ENCODE results near the gene DNAAF1.
"Not testable (repeated sequence)": the region's sequence is repeated elsewhere in the genome, so short reads cannot be mapped to it uniquely, and the experiment has no call there.

Gene DNAAF1

GRCh38 chr16:84186685-84187437 is 41.8 kb downstream of the DNAAF1 start, which contains the start of gene TAF1C:
TSS of gene TAF1C (minus strand) at chr16:84187057. CDS start at chr16:84184988, 2,069 bp downstream.
- peak; percentile 92 for DNase-seq

GRCh38 chr16:84190731-84191388 is 45.8 kb downstream of the DNAAF1 start, which contains the start of gene ADAD2:
TSS of gene ADAD2 (plus strand) at chr16:84191157. CDS start at chr16:84191231, 74 bp downstream.
- no peak for DNase-seq

- DNase-seq = no peak
Observed at GRCh38 chr16:84191466-84191865, 46.4 kb downstream of the DNAAF1 start.

- DNase-seq = no peak
Observed at GRCh38 chr16:84193480-84193879, 48.4 kb downstream of the DNAAF1 start.

DNA sequence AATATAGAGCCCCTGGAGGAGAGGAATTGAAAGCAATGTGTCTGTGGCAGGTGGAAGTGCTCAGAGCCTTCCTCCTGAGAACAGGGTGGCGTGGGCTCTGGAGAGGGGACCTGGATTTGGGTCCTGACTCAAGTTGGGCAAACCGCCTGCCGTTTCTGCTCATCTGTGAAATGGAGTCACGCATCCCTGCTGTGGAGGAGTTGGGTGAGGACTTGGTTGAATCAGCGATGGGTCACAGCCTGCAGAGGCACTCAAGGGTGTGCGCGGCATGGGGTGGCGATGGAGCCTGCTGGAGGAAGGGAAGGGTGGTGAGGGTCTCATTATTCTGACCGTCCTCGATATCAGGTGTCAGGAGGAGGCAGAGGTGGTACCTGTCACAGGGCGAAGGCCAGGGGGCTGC is 48.9 kb downstream of the DNAAF1 start:
- no peak for DNase-seq

DNA sequence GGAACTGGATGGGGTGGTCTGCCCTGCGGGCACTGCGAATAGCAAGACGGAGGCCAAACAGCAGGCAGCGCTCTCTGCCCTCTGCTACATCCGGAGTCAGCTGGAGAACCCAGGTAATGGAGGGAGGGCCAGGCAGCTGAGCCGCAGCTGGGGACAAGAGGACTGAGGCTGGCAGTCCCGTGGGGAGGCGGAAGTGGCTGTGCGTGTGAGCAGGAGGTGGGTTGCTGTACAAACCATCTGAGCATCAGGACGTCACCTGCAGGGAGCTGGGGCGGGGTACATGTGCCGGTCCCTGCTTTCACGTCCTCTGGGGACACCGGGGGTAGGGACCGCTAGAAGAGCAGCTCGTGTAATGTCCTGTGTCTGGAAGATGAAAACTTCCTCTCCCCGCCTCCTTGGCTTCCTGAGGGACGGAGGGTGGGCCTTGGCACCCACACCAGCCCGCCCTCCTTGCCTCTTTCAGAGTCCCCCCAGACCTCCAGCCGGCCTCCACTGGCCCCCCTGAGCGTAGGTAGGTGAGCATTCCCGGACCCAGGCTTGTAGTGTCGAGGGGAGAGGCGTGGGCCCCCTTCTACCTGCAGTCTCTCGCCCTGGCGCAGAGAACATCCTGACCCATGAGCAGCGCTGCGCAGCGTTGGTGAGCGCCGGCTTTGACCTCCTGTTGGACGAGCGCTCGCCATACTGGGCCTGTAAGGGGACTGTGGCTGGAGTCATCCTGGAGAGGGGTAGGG is 49.5 kb downstream of the DNAAF1 start:
- DNase-seq = peak; percentile 59

DNA sequence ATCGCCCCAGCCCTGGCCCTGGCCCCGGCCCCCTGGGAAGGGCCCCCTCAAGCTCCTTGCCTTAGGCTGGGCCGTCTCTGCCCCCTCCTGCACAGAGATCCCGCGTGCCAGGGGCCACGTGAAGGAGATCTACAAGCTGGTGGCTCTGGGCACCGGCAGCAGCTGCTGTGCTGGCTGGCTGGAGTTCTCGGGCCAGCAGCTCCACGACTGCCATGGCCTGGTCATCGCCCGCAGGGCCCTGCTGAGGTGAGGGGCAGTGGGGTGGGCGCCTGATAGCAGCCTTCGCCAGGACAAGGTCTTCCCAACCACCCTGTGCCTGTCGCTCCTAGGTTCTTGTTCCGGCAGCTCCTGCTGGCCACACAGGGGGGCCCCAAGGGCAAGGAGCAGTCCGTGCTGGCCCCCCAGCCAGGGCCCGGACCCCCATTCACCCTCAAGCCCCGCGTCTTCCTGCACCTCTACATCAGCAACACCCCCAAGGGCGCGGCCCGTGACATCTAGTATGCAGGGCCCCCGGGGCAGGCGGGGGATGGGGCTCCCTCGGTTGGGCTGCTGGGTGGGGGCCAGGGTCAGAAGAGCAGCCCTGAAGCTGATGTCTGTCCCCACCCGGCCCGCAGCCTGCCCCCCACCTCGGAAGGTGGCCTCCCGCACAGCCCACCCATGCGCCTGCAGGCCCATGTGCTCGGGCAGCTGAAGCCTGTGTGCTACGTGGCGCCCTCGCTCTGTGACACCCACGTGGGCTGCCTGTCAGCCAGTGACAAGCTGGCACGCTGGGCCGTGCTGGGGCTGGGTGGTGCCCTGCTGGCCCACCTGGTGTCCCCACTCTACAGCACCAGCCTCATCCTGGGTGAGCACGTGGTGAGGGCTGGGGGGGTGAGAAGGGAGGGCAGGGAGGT is 50.3 kb downstream of the DNAAF1 start:
- no peak for DNase-seq

DNA sequence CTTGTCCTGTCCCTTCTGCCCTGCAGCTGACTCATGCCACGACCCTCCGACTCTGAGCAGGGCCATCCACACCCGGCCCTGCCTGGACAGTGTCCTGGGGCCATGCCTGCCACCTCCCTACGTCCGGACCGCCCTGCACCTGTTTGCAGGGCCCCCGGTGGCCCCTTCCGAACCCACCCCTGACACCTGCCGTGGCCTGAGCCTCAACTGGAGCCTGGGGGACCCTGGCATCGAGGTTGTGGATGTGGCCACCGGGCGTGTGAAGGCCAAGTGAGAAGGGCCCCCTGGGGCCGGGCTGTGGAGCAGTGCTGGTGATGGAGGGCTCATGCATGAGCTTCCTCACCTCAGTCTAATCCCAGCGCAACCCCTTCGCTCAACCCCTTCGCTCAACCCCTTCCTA is 51.0 kb downstream of the DNAAF1 start:
- DNase-seq = no peak

DNA sequence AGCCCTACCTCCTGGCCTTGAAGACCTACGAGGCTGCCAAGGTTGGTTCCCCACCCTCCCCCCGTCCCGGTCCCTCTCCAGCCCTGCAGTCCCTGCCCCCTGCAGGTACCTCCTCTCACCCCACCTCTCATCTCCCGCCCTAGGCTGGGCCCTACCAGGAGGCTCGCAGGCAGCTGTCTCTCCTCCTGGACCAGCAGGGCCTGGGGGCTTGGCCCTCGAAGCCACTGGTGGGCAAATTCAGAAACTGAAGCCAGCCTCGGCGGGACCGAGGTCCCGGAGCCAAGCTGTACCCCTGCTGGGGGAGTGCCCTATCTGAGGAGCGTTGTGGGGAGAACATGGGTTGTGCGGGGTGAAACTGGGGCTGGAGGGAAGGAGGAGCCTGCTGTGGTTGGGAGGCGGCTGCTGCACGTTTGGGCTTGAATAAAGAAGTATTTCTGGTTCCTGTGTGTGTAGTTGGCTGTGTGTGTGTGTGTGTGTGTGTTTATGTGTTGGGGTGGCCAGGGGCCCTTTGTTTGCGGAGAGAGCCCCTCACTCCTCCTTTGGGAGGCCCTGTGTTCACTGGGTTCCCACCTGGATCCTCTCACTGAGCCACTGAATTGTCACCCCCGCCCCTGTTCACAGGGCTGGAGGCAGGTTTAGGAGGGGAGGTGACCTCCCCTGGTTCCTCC is 51.8 kb downstream of the DNAAF1 start:
- DNase-seq = no peak

DNA sequence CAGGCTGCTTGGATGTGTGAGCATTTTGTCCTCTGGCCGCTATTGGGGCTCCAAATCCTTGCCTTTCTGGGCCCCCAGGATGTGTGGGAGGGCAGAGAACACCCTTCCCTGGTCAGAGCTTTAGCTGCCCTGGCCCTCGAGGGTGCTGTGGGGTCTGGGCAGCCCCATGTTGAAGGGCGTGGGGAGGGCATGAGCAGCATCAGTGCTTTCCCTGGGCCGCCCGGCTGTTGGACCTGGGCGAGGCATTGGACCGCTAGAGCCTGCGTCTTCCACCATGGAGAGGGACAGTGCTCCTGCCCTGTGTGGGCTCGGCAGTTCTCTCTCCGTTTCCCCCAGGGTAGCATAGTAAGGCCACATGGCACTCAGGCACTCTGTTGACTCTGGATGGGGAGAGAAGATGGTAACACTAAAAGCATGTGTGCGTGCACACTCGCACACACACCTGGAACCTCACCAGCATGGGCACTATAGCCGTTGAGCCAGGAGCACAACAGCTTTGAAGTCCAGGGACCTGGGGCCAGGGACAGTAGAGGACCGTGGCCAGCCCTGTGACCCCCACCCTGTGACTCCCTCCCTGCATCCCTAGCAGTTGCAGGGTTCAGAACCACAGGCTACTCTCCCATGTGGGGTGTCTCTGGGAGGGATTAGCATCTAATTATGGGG is 52.5 kb downstream of the DNAAF1 start:
- no peak for DNase-seq

DNA sequence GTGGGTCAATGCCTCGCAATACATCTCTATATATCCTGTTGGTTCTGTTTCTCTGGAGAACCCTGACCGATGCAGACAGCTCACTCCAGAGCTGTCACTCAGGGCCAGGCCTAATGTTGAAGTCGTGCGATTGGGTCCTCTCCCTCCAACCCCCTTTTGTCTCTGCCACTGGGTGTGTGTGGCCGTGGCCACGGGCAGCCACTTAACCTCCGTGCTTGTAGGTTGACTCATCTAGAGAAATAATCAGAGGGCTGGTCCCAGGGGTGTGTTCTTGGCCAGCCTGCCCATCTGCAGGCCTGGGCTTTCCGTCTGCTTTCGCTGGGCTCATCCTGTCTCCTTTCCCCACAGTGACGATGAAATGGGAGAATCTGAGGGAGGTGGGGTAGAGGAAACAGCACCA is 53.3 kb downstream of the DNAAF1 start:
- no peak for DNase-seq

GRCh38 chr16:84199097-84199496 is 54.0 kb downstream of the DNAAF1 start:
- DNase-seq = no peak

DNA sequence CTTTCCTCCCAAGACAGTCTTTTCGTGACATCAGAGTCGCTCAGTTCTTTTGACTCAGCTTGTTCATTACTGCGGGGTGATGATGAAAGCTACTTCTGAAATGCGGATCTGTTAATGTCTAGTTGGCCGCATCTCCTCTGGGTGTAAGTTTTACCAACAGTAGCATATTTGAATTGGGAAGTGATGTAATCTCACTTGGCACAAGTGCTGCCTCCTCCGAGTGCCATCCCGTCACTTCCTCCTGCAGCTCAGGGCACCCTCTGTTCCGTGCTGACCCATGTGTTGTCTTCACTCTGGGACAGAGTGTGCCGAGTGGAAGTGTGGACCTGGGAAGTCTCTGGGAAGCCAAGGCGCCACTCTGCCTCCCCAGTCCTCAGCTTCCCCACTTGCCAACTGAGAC is 54.8 kb downstream of the DNAAF1 start:
- no peak for DNase-seq

- not testable (repeated sequence) for DNase-seq
Observed at GRCh38 chr16:84204551-84204950, 59.4 kb downstream of the DNAAF1 start.

DNA sequence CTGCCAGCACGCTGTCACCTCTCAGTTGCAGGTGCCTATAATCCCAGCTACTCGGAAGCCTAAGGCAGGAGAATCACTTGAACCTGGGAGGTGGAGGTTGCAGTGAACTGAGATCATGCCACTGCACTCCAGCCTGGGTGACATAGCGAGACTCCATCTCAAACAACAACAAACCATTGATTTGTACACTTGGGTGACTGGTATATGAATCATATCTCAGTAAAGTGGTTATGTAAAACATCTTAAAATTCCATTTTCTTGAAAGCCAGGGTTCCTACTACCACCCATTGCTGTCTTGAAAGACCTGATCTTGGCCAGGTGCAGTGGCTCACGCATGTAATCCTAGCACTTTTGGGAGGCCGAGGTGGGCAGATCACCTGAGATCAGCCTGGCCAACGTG is 60.0 kb downstream of the DNAAF1 start:
- not testable (repeated sequence) for DNase-seq

DNA sequence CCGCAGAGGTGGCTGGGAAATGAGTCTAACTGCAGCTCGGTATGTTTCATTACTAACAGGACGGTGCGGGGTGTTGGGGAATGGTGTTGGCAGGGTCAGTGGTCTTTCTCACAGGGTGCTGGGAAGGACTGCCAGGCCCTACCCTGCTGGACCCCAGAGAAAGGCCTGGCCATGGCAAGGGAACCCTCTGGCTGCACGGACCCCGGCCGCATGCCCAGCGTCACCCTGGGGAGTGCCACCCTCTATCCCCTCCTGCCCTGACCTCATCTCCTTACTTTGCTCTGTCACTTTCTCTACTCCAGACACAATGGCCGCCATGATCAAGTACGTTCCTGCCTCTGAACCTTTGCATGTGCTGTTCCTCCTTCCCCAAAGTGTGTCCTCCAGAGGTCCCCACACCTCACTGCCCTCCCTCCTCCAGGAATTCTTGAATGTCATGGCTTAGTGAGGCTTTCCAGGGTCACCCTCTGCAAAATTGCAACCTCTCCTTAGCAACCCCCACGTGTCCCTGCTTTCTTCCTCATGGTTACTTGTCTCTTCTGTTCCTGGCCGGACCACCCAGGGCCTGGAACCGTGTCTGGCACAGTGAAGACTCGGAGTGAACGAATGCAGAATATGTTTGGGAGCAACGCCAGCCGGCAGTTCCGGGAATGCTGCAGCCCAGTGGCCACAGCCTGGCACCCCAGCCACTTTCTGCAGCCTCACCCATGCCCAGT is 61.0 kb downstream of the DNAAF1 start:
- no peak for DNase-seq

DNA sequence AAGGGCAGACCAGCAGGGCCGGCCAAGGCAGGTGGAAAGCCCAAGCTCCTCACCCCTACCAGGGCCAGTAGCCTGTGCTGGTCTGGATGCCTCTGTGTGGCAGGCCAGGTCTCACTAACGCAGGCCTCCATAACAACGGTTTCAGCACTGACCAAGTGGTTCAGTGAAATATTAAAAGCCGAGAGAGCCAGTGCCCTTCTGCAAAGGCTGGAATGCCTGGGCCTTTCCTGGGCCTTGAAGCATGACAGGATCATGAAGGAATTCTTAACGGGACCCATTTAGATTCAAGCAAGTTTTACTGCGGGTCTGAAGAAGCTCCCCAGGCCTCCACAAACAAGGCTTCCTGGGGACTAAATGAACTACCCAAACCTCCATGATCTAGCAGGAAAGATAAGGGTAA is 62.1 kb downstream of the DNAAF1 start:
- DNase-seq = no peak

DNA sequence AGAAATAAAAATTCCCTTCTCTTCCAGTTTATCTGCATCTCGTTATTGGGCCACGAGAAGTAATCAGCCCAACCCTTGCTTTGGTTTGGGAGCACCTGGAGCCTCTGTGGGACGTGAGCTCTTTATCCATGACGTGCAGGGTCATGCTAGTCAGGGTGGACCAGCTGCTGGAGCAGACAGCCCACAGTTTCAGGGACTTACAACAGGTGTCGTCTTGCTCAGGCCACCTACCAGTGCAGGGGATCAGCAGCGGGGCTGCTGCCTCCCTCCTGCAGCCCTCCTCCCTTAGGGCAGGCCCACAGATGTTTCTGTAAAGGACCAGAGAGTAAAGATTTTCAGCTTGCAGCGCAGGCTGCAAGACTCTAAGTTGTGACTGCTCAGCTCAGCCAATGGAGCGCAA is 62.8 kb downstream of the DNAAF1 start:
- DNase-seq = no peak

- DNase-seq = no peak
Observed at GRCh38 chr16:84209989-84210388, 64.9 kb downstream of the DNAAF1 start.

DNA sequence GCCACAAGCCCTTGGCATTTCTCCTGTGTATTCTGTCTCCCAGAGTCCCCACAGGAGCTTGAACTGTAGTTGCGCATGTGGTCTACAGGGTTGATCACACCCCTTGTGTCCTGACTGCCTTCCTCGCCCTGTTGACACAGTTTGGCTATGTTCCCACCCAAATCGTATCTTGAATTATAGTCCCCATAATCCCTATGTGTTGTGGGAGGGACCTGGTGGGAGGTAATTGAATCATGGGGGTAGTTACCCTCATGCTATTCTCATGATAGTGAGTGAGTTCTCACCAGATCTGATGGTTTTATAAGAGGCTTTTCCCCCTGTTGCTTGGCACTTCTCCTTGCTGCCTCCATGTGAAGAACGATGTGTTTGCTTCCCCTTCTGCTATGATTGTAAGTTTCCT is 67.0 kb downstream of the DNAAF1 start:
- no peak for DNase-seq

DNA sequence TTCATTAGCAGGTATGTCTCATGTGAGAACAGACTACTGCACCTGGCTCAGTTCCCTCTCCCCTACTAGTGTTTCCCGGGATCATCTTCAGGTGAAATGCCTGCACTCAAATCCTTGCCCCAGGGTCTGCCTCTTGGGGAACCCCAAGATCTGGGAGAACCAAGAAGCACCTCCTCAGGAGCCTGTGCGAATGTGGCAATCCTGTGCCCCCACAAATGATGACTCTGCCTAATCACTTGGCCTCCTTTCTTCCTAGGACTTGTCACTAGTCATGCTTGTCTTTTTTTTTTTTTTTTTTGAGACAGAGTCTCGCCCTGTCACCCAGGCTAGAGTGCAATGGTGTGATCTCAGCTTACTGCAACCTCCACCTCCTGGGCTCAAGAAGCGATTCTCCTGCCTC is 67.5 kb downstream of the DNAAF1 start:
- DNase-seq = no peak

Data from stimulated activated CD4-positive, alpha-beta T cell treated with anti-CD3 and anti-CD28 coated beads, Interleukin-15, amount 100 ng/mL, for 24 hours (primary cell).